Adipocyte (in vitro differentiated cells): ENCODE measurements around the gene ARHGAP12.

Experiments
- DNase-seq: peaks from one replicate; pipeline ENCODE4 v3.0.0-alpha.2; 2015; ENCODE audit warnings: low read depth
- H3K27me3 ChIP-seq: replicated peaks from 2 replicates; pipeline ENCODE4 v1.7.0; 2013; ENCODE audit warnings: mild to moderate bottlenecking, low read length, moderate library complexity; ENCODE audit not compliant: control insufficient read depth, insufficient read depth
- H3K36me3 ChIP-seq: 2 replicates; pipeline ENCODE4 v1.7.0; 2013; ENCODE audit warnings: low read length, mild to moderate bottlenecking, moderate library complexity; ENCODE audit not compliant: control insufficient read depth, insufficient read depth, severe bottlenecking
- H3K4me1 ChIP-seq: 2 replicates; pipeline ENCODE4 v1.7.0; 2013; ENCODE audit warnings: mild to moderate bottlenecking, low read length, moderate library complexity; ENCODE audit not compliant: control insufficient read depth, insufficient read depth
- H3K4me3 ChIP-seq: 2 replicates; pipeline ENCODE4 v1.7.0; 2013; ENCODE audit warnings: mild to moderate bottlenecking, low read length, moderate library complexity
- H3K9ac ChIP-seq: 2 replicates; pipeline ENCODE4 v1.7.0; 2013; ENCODE audit warnings: mild to moderate bottlenecking, low read length, moderate library complexity
- H3K9me3 ChIP-seq: 2 replicates; pipeline ENCODE4 v1.7.0; 2013; ENCODE audit warnings: mild to moderate bottlenecking, low read length, moderate library complexity; ENCODE audit not compliant: control insufficient read depth

Gene ARHGAP12

GRCh38 chr10:31918671-31919409 lies 9.8 kb downstream of the ARHGAP12 start:
- Histone ChIP-seq H3K4me1 (peaks cover 6% of the 10 kb centered on the region), H3K27me3 (no peaks in the 10 kb centered on the region), H3K36me3 (no peaks in the 10 kb centered on the region), H3K4me3 (no peak overlapping the region), H3K9me3 (no peaks in the 10 kb centered on the region), H3K9ac (no peak overlapping the region)
- DNase-seq, result no peak

GRCh38 chr10:31914370-31914769 lies 14.3 kb downstream of the ARHGAP12 start:
- no peaks in the 10 kb centered on the region for H3K36me3 ChIP-seq
- peaks cover 34% of the 10 kb centered on the region for H3K4me1 ChIP-seq
- no peak for DNase-seq
- no peak overlapping the region for H3K4me3 ChIP-seq
- H3K27me3 ChIP-seq, result no peaks in the 10 kb centered on the region
- no peak overlapping the region for H3K9ac ChIP-seq
- H3K9me3 ChIP-seq, result no peaks in the 10 kb centered on the region

- Histone ChIP-seq H3K4me1 (peaks cover 37% of the 10 kb centered on the region), H3K27me3 (no peaks in the 10 kb centered on the region), H3K9ac (peak overlapping the region; percentile 59), H3K36me3 (no peaks in the 10 kb centered on the region), H3K4me3 (peak overlapping the region; percentile 69), H3K9me3 (no peaks in the 10 kb centered on the region)
- peak; percentile 46 for DNase-seq
Observed at GRCh38 chr10:31912898-31913850, 15.5 kb downstream of the ARHGAP12 start.

DNA sequence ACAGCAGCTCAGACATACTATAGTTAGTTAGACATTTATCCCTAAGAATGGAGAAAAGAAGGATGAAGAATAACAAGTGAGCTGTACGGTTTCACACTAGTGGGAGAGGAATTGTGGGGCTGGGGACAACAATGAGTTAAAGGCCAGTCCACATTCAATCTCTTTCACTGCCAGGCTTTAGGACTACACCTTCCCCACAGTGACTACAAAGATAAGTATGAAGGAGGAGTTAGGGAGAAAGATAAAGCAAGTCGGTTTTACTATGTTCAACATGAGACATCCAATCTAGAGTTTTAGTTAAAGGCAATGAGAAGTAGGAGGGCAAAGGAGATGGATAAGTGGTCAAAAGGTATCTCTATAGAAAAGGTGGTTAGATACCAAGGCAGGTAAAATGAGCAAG lies 16.3 kb downstream of the ARHGAP12 start:
- Histone ChIP-seq H3K4me3 (peak overlapping the region; percentile 69), H3K36me3 (peaks cover 3% of the 10 kb centered on the region), H3K9ac (peak overlapping the region; percentile 59), H3K27me3 (no peaks in the 10 kb centered on the region), H3K4me1 (peaks cover 45% of the 10 kb centered on the region), H3K9me3 (no peaks in the 10 kb centered on the region)
- DNase-seq, result peak; percentile 32

- Histone ChIP-seq H3K4me3 (no peak overlapping the region), H3K27me3 (no peaks in the 10 kb centered on the region), H3K9ac (no peak overlapping the region), H3K4me1 (peaks cover 53% of the 10 kb centered on the region), H3K36me3 (peaks cover 17% of the 10 kb centered on the region), H3K9me3 (no peaks in the 10 kb centered on the region)
- no peak for DNase-seq
Observed at GRCh38 chr10:31910016-31910415, 18.6 kb downstream of the ARHGAP12 start.

- Histone ChIP-seq H3K4me3 (no peak overlapping the region), H3K4me1 (peaks cover 45% of the 10 kb centered on the region), H3K36me3 (peaks cover 17% of the 10 kb centered on the region), H3K9ac (no peak overlapping the region), H3K27me3 (no peaks in the 10 kb centered on the region), H3K9me3 (no peaks in the 10 kb centered on the region)
- DNase-seq, result no peak
Observed at GRCh38 chr10:31908157-31908556, 20.5 kb downstream of the ARHGAP12 start.

DNA sequence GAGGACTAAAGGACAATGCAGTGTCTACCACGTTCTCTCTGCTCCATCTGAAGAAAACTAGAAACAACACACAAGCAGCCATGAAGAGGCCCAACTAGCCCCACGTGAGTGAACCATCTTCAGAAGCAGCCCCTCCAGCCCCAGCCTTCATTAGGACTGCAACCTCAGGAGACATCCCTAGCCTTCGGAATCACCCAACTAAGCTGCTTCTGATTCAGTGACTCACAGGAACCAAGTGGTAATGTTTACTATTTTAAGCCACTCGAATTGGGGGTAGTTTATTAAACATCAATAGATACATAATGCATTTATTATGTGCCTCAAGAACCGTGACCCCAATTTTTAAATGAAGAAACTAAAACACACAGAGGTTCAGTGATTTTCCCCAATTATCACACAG lies 22.6 kb downstream of the ARHGAP12 start:
- Histone ChIP-seq H3K9me3 (no peaks in the 10 kb centered on the region), H3K4me1 (peaks cover 25% of the 10 kb centered on the region), H3K9ac (no peak overlapping the region), H3K27me3 (no peaks in the 10 kb centered on the region), H3K36me3 (peaks cover 17% of the 10 kb centered on the region), H3K4me3 (no peak overlapping the region)
- no peak for DNase-seq

DNA sequence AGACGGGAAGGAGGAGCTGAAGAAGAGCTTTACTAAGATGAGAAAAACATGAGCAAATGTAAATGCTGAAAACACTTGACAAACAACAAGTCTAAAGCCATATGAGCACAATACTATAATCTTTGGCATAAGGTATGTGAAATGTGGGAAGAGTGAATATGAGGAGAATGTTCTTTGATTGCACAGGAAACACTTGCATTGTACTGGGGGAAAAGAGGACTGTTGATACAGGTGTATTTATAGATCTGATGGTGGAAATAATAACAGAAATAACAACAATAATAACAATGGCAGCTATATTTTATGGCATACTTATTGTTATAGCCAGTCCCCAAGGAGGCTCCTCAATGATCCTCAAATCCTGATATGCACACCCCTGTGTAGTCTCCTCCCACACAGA lies 23.0 kb downstream of the ARHGAP12 start:
- Histone ChIP-seq H3K36me3 (peaks cover 17% of the 10 kb centered on the region), H3K4me1 (peaks cover 25% of the 10 kb centered on the region), H3K9ac (no peak overlapping the region), H3K4me3 (no peak overlapping the region), H3K9me3 (no peaks in the 10 kb centered on the region), H3K27me3 (no peaks in the 10 kb centered on the region)
- DNase-seq, result no peak

DNA sequence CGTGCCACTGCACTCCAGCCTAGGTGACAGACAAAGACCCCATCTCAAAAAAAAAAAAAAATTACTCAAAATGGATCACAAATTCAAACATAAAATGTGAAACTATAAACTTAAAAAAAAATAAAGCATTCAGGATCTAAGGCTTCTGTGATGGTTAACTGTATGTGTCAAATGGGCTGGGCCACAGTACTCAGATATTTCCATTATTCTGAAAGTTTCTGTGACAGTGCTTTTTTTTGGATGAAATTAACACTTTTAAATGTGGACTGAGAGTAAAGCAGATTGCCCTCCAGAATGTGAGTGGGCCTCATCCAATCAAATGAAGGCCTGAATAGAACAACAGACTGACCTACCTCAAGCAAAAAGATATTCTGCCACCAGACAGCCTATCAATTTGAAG lies 26.0 kb downstream of the ARHGAP12 start:
- no peaks in the 10 kb centered on the region for H3K9me3 ChIP-seq
- H3K4me3 ChIP-seq, result no peak overlapping the region
- H3K36me3 ChIP-seq, result peaks cover 15% of the 10 kb centered on the region

DNA sequence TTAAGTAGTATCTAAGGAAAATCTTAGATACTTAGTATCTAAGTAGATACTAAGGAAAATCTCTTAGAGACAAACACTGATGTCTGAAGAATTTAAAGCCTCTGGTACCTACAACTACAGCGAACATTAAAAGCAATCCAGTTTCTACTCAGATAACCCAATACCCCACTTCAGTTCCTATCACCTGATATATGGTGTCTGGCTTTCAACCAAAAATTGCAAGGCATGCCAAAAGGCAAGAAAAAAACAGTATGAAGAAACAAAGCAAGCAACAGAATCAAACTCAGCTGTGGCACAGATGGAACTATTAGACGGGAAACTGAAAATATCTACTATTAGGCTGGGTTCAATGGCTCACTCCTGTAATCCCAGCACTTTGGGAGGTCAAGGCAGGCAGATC lies 31.1 kb downstream of the ARHGAP12 start:
- Histone ChIP-seq H3K36me3 (no peaks in the 10 kb centered on the region), H3K4me3 (no peak overlapping the region), H3K9me3 (no peaks in the 10 kb centered on the region), H3K4me1 (peaks cover 18% of the 10 kb centered on the region), H3K9ac (no peak overlapping the region), H3K27me3 (no peaks in the 10 kb centered on the region)
- DNase-seq, result peak; percentile 28

More for the DNA sequence above, 26.0 kb downstream of the ARHGAP12 start:
- H3K9ac ChIP-seq, result no peak overlapping the region
- peaks cover 14% of the 10 kb centered on the region for H3K4me1 ChIP-seq
- no peak for DNase-seq
- H3K27me3 ChIP-seq, result no peaks in the 10 kb centered on the region

GRCh38 chr10:31896968-31897384 lies 31.7 kb downstream of the ARHGAP12 start:
- no peaks in the 10 kb centered on the region for H3K27me3 ChIP-seq
- no peaks in the 10 kb centered on the region for H3K9me3 ChIP-seq
- H3K4me1 ChIP-seq, result peaks cover 18% of the 10 kb centered on the region
- no peak overlapping the region for H3K4me3 ChIP-seq
- DNase-seq, result peak; percentile 73
- no peak overlapping the region for H3K9ac ChIP-seq
- no peaks in the 10 kb centered on the region for H3K36me3 ChIP-seq
